HG03066 (cell line): ENCODE measurements around the gene SOCS6.
A peak's percentile ranks its signal among the peaks of the same experiment; 100 is the strongest.

Experiments used
- ATAC-seq: cut with Tn5 transposase; IDR thresholded peaks from one replicate; pipeline ENCODE4 v1.9.1; 2021; ENCODE audit warnings: low read depth; ENCODE audit not compliant: unreplicated experiment

Gene SOCS6

GRCh38 chr18:70288171-70288850 lies 534 bp upstream of the SOCS6 start:
- ATAC-seq: peak; percentile 14

DNA sequence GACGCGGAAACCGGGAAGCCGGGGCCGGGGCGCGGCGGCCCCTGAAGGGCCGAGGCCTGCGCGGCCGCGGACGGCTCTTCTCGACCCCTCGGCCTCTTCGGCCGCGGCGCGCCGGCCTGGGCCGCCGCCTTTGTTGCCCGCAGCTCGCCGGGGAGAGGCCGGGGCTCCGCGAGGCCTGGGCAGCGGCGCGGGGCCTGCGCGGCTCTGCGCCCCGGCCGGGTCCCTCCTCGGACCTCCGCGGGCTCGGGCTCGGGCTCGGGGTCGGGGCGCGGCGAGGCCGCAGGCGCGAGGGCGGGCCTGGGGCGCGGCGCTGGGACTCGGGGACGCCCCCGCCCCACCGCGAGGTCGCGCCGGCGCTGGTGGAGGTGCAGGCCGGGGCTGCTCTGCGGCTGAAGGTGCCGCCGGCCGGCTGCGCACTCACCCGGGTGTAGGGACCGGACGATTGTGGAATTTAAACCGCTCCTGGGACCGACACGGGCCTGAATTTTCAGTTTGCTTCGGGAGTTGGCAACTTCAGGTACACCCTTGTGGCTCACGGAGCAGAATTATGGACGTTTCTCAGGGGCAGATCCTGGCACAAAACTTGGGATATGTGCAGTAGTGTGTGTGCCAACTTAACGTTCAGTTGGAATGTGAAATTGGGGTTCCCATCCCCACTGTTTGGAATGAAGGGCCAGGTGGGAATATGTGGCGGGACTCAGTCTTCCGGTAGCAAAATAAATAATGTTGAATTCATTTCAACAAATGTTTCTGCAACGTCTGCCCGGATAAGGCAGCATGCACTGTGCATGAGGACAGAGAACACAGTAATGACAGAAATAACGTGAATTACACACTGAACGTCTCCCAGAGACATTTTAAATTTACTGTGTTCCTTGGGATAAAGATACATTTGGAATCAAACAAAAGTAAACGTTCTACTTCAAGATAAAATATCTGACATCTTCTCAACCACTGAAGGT lies 787 bp downstream of the SOCS6 start:
- peak; percentile 47 for ATAC-seq

DNA sequence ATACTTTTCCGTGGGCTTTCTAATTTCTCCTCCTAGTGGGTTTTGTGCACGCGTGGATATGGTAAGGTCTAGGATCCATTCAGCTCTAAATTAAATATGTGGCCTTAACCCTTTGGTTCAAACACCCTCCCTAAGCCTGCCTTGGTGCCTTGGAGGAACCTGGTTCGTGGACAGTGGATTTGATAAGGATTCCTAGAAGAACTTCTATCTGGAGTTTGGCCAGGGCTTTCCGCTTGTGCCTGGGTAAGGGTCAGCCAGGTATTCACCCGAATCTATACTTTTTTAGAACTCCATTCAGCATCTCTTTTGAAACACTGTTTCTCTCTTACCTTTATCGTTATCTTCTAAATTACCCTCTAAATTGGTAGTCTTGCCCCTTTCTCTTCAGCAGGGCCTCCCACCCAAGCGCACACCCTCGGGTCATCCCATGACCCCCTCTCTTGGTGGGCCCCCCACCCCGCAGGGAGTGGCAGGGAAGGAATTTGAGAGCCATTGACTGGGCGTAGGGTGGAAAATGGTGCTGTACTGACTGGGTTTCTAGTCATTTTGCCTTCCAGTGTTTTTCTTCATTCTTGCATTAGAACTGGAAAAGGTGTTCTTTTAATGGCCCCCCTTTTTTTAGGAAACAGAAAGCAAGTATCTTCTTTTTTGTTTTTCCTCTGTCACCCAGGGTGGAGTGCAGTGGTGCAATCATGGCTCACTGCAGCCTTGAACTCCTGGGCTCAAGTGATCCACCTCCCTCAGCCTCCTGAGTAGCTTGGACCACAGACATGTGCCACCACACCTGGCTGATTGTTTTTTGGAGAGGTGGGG lies 1.8 kb downstream of the SOCS6 start:
- ATAC-seq: no peak

GRCh38 chr18:70291295-70291574 lies 2.4 kb downstream of the SOCS6 start:
- no peak for ATAC-seq

DNA sequence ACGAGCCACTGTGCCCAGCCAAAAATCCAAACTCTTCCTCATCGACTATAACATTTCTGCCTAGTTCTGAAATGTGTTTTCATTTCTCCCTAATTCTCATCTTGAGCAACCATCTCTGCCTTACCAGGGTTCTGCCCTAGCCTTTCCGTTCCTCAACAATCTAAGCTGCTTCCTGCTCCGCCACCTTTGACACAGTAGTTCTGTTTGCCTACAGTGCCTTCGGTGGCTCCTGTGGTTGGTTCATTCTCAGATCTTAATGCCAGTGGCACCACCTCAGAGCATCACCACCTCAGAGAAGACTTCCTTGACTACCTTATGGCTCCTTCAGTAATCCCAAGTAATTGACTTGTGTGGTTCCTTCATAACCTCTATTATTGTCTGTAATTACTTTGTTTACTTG lies 3.8 kb downstream of the SOCS6 start:
- no peak for ATAC-seq

DNA sequence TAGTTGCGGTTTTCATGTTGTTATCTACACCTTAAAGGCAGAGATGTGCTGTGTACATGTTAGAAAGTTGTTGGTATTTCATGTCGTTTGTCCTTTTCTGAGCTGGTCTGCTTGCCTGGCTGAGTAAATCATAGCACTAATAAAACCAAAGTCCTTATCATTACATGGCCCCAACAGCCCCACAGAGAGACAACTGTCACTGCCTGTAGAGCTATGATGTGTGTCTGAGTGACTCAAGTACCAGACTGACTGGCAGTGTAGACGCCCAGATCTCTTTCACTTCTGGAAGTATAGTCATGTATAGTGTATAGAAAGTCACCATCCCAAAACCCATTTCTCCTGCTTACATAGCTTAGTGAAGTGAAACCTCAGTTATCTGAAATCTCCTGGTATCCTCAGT lies 4.3 kb downstream of the SOCS6 start:
- ATAC-seq: no peak

- no peak for ATAC-seq
Measured at GRCh38 chr18:70294471-70295191, 5.8 kb downstream of the SOCS6 start.

DNA sequence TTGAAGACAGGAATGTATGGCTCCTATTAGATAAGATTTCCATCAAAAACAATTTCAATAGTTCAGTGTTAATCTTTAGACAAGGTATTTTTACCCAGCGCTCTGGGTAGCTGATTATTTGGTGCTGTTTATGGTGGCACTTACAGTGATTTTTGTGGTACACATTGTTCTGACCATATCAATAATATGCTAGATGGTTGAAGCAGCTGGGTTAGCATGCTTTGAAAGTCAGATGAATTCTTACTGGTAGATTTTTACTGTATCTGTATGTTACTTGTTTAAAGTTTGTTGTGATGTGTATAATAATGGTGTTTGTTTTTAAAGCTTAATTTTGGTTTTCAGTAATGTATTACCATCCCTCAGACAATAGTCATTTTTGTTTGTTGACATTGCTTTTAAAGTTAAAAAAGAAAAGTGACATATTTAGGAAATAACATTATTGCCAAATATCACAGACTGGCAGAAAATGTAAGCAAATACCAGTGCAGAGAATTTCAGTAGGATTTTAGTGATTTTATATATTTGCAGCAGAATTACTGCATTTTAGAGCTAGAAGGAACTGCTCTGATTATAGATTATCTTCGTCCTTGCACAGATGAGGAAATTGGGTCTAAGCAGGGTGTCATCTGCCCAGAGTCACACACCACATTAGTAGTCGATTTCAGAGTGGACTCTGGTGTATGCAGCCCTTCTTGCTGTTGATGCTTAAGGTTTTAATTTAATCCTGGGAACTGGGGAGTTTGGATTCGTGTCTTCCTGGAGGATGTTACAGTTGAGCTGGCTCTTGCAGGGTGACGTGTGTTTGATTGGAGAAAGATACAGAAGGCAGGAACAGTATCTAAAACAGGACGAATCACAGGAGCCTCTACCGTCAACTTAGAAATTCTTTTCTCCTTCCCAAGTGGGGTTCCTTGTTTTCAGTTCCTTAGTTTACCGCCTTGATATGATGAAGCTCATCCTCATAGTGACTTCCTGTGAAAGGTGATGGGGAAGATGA lies 6.6 kb downstream of the SOCS6 start:
- no peak for ATAC-seq

GRCh38 chr18:70296289-70296688 lies 7.4 kb downstream of the SOCS6 start:
- no peak for ATAC-seq

DNA sequence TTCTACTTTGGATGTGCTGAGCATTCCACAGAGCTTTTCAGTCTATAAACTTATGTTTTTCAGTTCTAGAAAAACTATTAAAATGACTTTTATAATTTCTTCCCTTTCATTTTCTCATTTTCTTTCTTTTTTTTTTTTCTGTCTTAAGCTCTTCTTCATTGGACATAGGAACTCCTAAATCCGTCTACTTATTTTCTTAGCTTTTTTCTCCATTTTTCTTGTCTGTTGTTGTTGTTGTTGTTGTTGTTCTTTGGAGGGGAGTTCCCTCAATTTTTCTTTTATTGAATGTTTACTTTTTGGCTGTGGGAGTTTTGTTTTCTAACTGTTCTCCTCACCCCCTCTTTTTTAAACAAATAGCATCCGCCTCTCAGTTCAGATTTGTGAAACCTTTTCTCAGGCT lies 7.9 kb downstream of the SOCS6 start:
- ATAC-seq: no peak

DNA sequence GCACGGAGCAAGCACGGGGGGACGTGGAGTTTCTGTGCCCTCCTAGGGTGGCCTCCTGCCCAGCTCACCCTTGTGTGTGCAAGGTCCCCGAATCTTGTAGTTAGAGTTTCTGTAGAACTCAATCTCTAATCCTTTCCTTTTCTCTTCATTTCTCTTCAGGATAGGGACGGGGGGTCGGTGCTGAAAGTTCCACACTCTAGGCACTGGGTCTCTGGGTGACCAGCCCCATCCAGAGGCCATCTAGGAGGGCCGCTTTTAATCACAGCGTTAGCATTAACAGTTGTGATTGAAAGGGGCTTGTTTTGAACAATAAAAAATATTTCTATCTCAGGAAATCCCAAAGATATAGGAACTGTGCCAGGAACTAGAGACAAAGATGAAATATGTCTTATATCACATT lies 10.5 kb downstream of the SOCS6 start:
- no peak for ATAC-seq

- ATAC-seq: no peak
Measured at GRCh38 chr18:70301667-70302066, 12.8 kb downstream of the SOCS6 start.

GRCh38 chr18:70308555-70309294 lies 19.9 kb downstream of the SOCS6 start:
- ATAC-seq: no peak

- ATAC-seq: no peak
Measured at GRCh38 chr18:70310560-70311320, 21.9 kb downstream of the SOCS6 start.

GRCh38 chr18:70311726-70312125 lies 22.9 kb downstream of the SOCS6 start:
- ATAC-seq: no peak

DNA sequence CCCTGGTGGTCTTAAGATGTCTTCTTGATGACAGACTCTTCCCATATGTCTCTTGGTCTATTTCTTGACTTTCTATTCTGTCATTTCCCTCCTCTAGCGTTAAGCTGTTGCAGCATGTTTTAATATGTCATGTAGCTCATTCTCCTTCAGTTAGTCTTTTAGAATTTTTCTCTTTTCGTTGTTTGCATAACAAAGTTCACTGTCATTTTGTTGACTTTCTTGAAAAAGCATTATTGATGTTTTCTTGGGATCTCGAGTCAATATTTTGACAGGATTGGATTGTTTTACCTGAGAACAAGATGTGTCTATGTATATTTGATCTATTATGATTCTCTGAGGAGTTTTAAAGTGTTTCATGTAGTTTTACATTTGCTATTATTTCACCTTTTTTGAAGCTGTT lies 24.8 kb downstream of the SOCS6 start:
- ATAC-seq: no peak

DNA sequence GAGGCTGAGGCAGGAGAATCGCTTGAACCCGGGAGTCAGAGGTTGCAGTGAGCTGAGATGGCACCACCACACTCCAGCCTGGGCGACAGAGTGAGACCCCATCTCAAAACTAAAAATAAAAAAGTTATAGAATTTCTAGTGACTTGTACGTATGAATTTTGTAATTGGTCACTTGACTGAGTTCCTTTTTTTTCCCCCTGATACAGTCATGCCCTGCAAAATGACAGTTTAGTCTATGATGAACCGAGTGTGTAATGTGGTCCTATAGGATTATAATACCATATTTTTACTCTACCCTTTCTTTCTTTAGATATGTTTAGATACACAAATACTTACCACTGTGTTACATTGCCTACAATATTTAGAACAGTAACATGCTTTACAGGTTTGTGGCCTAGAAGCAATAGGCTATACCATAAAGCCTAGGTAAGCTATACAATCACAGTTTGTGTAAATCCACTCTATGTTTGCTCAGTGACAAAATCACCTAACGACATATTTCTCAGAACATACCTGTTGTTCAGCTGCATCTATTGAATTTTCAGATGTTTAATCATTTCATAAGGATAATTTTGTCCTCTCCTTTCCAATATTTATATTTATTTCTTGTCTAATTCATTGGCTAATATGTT lies 25.4 kb downstream of the SOCS6 start:
- no peak for ATAC-seq

DNA sequence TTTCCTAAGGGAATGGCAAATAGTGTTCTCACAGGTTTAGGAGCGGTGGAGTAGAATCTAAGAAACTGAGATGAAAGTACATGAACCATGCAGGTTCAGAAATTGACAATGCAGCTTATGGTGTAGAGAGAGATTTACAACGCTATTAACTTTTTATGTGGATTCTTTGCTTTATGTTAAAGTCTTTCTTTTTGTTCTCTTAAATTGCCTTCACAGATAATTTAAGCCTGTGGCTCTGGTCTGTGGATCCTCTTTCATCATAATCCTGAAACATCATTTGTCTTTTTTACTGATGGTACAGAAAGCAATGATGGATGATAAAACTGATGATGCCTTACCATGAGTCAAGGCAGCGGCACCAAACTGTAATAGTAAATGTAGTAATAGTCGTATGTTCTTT lies 30.3 kb downstream of the SOCS6 start:
- no peak for ATAC-seq
